RCC 7860 (cell line): Measurements from ENCODE around the gene PPP2R2B.
"Not testable (repeated sequence)": the region's sequence is repeated elsewhere in the genome, so short reads cannot be mapped to it uniquely, and the experiment has no call there.

ENCODE experiments used
- DNase-seq: peaks from one replicate; pipeline ENCODE4 v3.0.0-alpha.2; 2015; ENCODE audit warnings: low spot score
- FAIRE-seq: peaks from 2 replicates; lab custom pipeline; 2012; peaks lifted over from hg19 to GRCh38; lab: Jason Lieb, UNC

PPP2R2B gene

GRCh38 chr5:146624179-146624578 is 254.4 kb downstream of the PPP2R2B start:
- DNase-seq (no peak), FAIRE-seq (no peak)

- DNase-seq (no peak), FAIRE-seq (no peak)
Observed at GRCh38 chr5:146623666-146624065, 254.9 kb downstream of the PPP2R2B start.

- DNase-seq, result no peak
Observed at GRCh38 chr5:146623009-146623408, 255.5 kb downstream of the PPP2R2B start.

GRCh38 chr5:146622391-146622790 is 256.2 kb downstream of the PPP2R2B start:
- DNase-seq, result no peak
- FAIRE-seq, result no peak

More at GRCh38 chr5:146623009-146623408, 255.5 kb downstream of the PPP2R2B start:
- no peak for FAIRE-seq

- FAIRE-seq, result no peak
- DNase-seq, result no peak
Observed at GRCh38 chr5:146620669-146621051, 257.9 kb downstream of the PPP2R2B start.

- DNase-seq (no peak), FAIRE-seq (no peak)
Observed at GRCh38 chr5:146620031-146620668, 258.4 kb downstream of the PPP2R2B start.

GRCh38 chr5:146618434-146618833 is 260.1 kb downstream of the PPP2R2B start:
- FAIRE-seq (no peak), DNase-seq (no peak)

- not testable (repeated sequence) for DNase-seq, FAIRE-seq
Observed at GRCh38 chr5:146609731-146610130, 268.8 kb downstream of the PPP2R2B start.

- no peak for FAIRE-seq
Observed at GRCh38 chr5:146607659-146608332, 270.8 kb downstream of the PPP2R2B start.

GRCh38 chr5:146606893-146607292 is 271.7 kb downstream of the PPP2R2B start:
- DNase-seq (no peak), FAIRE-seq (no peak)

More at GRCh38 chr5:146607659-146608332, 270.8 kb downstream of the PPP2R2B start:
- no peak for DNase-seq

- DNase-seq, result no peak
- no peak for FAIRE-seq
Observed at GRCh38 chr5:146600376-146600775, 278.2 kb downstream of the PPP2R2B start.

- no peak for DNase-seq
- no peak for FAIRE-seq
Observed at GRCh38 chr5:146599261-146599660, 279.3 kb downstream of the PPP2R2B start.

- DNase-seq (no peak), FAIRE-seq (no peak)
Observed at GRCh38 chr5:146595088-146595487, 283.5 kb downstream of the PPP2R2B start.

GRCh38 chr5:146592352-146592751 is 286.2 kb downstream of the PPP2R2B start:
- DNase-seq (no peak), FAIRE-seq (no peak)

GRCh38 chr5:146589028-146589345 is 289.6 kb downstream of the PPP2R2B start:
- no peak for DNase-seq
- no peak for FAIRE-seq

GRCh38 chr5:146588331-146589027 is 290.1 kb downstream of the PPP2R2B start:
- DNase-seq, result no peak
- no peak for FAIRE-seq

- DNase-seq (no peak), FAIRE-seq (no peak)
Observed at GRCh38 chr5:146586752-146587151, 291.8 kb downstream of the PPP2R2B start.

GRCh38 chr5:146584750-146585149 is 293.8 kb downstream of the PPP2R2B start:
- FAIRE-seq (no peak), DNase-seq (no peak)

- no peak for DNase-seq
Observed at GRCh38 chr5:146582051-146582596, 296.4 kb downstream of the PPP2R2B start.

GRCh38 chr5:146580237-146580636 is 298.3 kb downstream of the PPP2R2B start:
- FAIRE-seq, result no peak
- no peak for DNase-seq

More at GRCh38 chr5:146582051-146582596, 296.4 kb downstream of the PPP2R2B start:
- no peak for FAIRE-seq

- DNase-seq, result no peak
Observed at GRCh38 chr5:146574713-146575112, 303.8 kb downstream of the PPP2R2B start.

GRCh38 chr5:146568161-146568560 is 310.4 kb downstream of the PPP2R2B start:
- FAIRE-seq, result no peak
- DNase-seq, result no peak

More at GRCh38 chr5:146574713-146575112, 303.8 kb downstream of the PPP2R2B start:
- no peak for FAIRE-seq
